Activated T-helper 1 cell treated with anti-CD3 and anti-CD28 coated beads, Interleukin-12 subunit alpha, Interleukin-12 subunit beta, Interleukin-2, Interleukin-4 antibody, amounts not matched to agents 30 ng/mL and 10 ng/mL and 1 ng/mL, durations not matched to agents 14 hours and 24 hours and 36 hours (primary cell): ENCODE data around the gene CASP7. TPM values are rescaled to one million over a fixed set of nuclear protein-coding genes. Genes with fewer than 3 reads are reported as not detected.

Experiments used
- DNase-seq: peaks from one replicate; pipeline ENCODE4 v3.0.0; 2021; ENCODE audit warnings: low spot score
- H3K27ac Mint-ChIP-seq: one replicate; pipeline ENCODE4 v1.8.0; 2021; ENCODE audit warnings: mild to moderate bottlenecking, mixed read lengths
- H3K27me3 Mint-ChIP-seq: one replicate; pipeline ENCODE4 v1.8.0; 2022; ENCODE audit warnings: mild to moderate bottlenecking, moderate library complexity, mixed read lengths; ENCODE audit not compliant: insufficient read depth
- H3K36me3 Mint-ChIP-seq: one replicate; pipeline ENCODE4 v1.8.0; 2021; ENCODE audit warnings: low read depth, mixed read lengths
- H3K4me1 Mint-ChIP-seq: one replicate; pipeline ENCODE4 v1.8.0; 2021; ENCODE audit warnings: low read depth, mixed read lengths
- H3K4me3 Mint-ChIP-seq: one replicate; pipeline ENCODE4 v1.8.0; 2021; ENCODE audit warnings: mild to moderate bottlenecking, moderate library complexity, mixed read lengths
- H3K9me3 Mint-ChIP-seq: one replicate; pipeline ENCODE4 v1.8.0; 2021; ENCODE audit warnings: mixed read lengths
- intact Hi-C: fragments of 100-400 bp; cut with micrococcal nuclease; formaldehyde crosslinking; loops from one replicate; pipeline ENCODE4 v1.15.1; 2024
- total RNA-seq: library from RNA; stranded (reverse); gene quantifications from 2 replicates; pipeline ENCODE4 v1.2.3, GENCODE V29; 2022

The CASP7 gene
- total RNA-seq, 1 donor from 2014 or later: 25.1 TPM

DNA sequence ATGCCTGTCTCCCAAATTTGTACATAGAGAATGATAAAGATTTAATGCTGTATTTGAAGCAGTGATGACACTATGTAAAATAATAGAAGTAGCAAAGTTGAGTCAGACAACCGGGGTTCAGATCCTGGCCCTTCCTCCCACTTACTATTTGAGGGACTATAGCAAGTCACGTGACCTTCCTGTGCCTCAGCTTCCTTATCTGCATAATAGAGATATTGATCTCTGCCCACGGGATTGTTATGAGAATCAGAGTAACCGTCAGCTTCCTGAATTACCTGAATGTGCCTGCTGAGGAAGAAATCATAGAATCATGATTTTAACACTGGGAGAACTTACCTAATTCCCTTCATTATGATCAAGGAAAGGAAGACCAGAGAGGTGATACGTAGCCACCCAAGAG is 26.9 kb downstream of the CASP7 start:
- Mint-ChIP-seq H3K27me3 (no peaks in the 10 kb centered on the region), H3K36me3 (peaks cover 21% of the 10 kb centered on the region), H3K27ac (no peak overlapping the region), H3K9me3 (no peaks in the 10 kb centered on the region), H3K4me3 (no peak overlapping the region), H3K4me1 (peaks cover 35% of the 10 kb centered on the region)
- DNase-seq: no peak
- intact Hi-C loops: loop anchor here (2.0 kb wide), 1 partner anchor 24 kb away; no protein-coding TSS in a partner anchor

DNA sequence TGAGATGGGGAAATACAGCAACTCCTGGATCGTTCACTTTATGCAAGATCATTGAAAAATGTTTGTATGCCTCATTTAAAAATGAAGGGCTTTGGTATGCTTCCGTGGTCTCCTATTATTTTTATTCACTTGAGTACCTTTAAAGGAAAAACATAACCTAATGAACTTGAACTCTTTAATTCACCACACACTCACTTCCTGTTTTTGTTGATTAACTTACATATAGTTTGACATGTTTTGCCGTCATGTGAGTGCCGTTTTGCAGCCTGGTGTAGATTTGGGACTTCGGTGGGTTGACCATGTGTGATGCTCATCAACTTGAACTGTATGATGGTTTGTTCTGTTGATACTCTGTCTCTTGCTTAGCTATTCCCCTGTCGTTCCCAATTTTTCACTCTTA is 28.9 kb downstream of the CASP7 start:
- no peaks in the 10 kb centered on the region for H3K27me3 Mint-ChIP-seq
- no peak for DNase-seq
- no peaks in the 10 kb centered on the region for H3K9me3 Mint-ChIP-seq
- H3K27ac Mint-ChIP-seq: peak overlapping the region; percentile 64
- peaks cover 14% of the 10 kb centered on the region for H3K36me3 Mint-ChIP-seq
- no peak overlapping the region for H3K4me3 Mint-ChIP-seq
- H3K4me1 Mint-ChIP-seq: peaks cover 35% of the 10 kb centered on the region
- intact Hi-C loops: no loop called here

DNA sequence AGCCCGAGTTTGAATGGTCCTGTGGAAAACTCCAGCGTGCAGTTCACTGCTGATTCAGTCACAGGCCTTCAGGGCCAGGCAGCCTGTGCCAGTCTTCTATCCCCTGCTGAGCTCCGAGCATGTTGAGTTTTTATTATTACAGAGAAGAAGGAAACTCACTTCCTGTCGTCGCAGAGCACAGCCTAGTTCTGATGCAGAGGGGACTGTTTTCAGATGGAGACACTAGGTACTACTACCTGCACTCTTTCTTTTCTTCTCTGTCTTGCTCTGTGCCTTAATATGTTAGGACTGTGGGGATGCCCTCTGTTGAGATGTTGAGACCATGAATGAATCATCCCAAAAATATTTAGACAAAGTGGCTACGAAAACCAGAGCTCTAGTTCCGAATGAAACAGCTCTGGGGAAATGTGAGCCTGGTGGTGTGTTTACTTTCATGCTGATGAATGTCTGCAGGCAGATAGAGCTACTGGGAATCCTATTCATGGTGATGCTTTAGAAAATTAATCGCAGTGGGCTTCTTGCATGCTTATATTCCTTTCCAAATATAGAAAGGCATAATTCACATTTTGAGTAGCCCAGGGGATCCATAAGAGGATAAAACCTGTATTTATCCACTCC is 29.6 kb downstream of the CASP7 start:
- no peaks in the 10 kb centered on the region for H3K9me3 Mint-ChIP-seq
- H3K36me3 Mint-ChIP-seq: peaks cover 17% of the 10 kb centered on the region
- peaks cover 35% of the 10 kb centered on the region for H3K4me1 Mint-ChIP-seq
- H3K27me3 Mint-ChIP-seq: no peaks in the 10 kb centered on the region
- H3K4me3 Mint-ChIP-seq: no peak overlapping the region
- intact Hi-C loops: no loop called here
- no peak for DNase-seq
- H3K27ac Mint-ChIP-seq: no peak overlapping the region

DNA sequence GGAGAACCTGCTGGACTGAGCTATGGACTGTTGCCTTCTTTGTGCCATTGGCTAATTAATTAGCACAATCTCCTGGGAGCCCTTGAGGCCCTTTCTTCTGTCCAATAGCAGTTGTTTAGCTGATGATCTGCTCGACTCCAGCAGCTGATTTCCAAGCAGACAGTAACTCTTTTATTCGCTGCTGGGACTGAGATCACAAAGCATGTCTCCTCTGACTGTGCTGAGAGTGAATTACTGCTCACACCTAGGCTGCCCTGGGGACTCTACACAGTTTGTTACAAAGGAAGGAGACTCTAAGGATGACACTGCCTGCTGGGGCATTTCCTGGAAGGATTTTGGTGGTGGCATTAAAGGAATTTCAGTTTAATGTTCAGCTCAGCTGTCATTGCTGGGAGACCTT is 31.4 kb downstream of the CASP7 start:
- Mint-ChIP-seq H3K4me3 (no peak overlapping the region), H3K27ac (no peak overlapping the region), H3K4me1 (peaks cover 33% of the 10 kb centered on the region), H3K36me3 (peaks cover 23% of the 10 kb centered on the region), H3K27me3 (no peaks in the 10 kb centered on the region), H3K9me3 (peaks cover 3% of the 10 kb centered on the region)
- no peak for DNase-seq
- intact Hi-C loops: no loop called here

DNA sequence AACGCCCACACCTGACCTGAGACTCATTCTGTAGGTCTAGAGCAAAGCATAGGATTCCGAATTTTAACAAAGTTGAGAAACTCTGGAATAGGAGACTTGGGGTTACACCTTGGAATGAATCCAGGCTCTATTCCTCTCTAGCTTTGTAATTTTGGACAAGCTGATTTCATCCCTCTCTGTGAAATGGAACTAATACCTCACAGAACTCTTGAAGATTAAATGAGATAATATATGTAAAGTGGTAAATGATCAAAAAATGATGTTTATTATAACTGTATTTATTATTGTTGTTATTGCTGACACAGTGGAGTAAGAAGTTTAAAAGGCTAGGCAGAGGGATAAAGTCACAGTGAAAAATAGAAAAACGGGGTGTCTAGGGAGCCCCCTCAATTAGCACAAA is 32.3 kb downstream of the CASP7 start:
- Mint-ChIP-seq H3K4me1 (peaks cover 24% of the 10 kb centered on the region), H3K4me3 (no peak overlapping the region), H3K27ac (no peak overlapping the region), H3K27me3 (no peaks in the 10 kb centered on the region), H3K36me3 (peaks cover 25% of the 10 kb centered on the region), H3K9me3 (peaks cover 3% of the 10 kb centered on the region)
- intact Hi-C loops: no loop called here
- no peak for DNase-seq

DNA sequence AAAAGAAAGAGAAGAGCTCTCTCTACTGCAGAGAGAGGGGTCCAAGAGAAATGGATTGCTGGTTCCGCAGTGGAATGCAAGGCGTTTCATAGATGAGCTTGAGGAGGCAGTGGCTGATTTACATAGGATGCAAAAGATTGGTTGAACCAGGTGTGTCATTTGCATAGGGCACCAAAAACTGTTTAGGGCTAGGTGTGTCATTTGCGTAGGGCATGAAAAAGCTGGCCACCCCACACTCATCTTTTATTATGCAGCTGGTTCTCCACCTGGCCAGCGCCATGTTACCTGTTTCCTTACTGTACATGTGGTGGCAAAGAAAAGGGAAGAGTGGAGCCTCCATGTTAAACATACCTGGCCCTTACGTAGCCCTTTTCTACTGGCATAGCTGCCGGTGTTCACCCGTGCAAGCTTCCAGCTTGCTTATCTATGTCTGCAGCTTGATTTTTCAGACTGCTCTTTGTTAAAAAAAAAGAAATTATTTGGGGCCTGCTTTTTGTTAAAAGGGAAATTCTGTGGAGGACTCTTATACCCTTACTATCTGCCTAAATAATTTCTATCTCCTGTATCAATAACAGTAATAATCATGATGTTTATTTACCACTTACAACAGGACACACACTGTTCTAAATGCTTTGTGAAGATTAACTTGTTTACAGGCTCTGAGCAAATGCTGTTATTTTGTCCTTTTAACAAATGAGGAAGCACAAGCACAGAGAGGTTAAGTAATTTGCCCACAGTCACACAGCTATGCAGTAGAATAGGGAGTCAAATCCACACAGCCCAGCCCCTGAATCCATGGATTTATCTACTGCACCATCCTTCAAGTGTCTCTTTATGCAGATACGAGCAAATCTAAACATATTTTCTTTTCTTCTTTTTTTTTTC is 33.3 kb downstream of the CASP7 start:
- DNase-seq: no peak
- intact Hi-C loops: no loop called here
- H3K36me3 Mint-ChIP-seq: peaks cover 27% of the 10 kb centered on the region
- no peak overlapping the region for H3K27ac Mint-ChIP-seq
- H3K9me3 Mint-ChIP-seq: peaks cover 3% of the 10 kb centered on the region
- H3K4me3 Mint-ChIP-seq: no peak overlapping the region
- H3K4me1 Mint-ChIP-seq: peaks cover 19% of the 10 kb centered on the region
- H3K27me3 Mint-ChIP-seq: no peaks in the 10 kb centered on the region

DNA sequence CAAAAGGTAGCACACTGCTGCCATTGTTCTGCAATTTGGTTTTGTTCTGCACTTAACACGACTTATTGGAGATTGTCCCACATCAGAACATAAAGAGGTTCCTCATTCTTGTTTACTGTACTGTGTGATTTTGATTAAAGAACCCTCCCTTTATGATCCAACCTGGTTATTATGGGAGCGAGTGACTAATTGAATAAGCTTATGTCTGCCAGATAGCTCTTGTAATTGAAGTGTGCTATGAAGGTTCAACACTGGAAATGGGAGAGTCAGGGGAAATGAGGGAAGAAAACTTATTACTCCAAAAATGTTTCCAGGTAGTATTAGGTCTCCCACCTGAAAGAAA is 33.9 kb downstream of the CASP7 start:
- intact Hi-C loops: no loop called here
- Mint-ChIP-seq H3K36me3 (peaks cover 28% of the 10 kb centered on the region), H3K27ac (no peak overlapping the region), H3K9me3 (peaks cover 3% of the 10 kb centered on the region), H3K27me3 (no peaks in the 10 kb centered on the region), H3K4me3 (no peak overlapping the region), H3K4me1 (peaks cover 17% of the 10 kb centered on the region)
- DNase-seq: no peak

DNA sequence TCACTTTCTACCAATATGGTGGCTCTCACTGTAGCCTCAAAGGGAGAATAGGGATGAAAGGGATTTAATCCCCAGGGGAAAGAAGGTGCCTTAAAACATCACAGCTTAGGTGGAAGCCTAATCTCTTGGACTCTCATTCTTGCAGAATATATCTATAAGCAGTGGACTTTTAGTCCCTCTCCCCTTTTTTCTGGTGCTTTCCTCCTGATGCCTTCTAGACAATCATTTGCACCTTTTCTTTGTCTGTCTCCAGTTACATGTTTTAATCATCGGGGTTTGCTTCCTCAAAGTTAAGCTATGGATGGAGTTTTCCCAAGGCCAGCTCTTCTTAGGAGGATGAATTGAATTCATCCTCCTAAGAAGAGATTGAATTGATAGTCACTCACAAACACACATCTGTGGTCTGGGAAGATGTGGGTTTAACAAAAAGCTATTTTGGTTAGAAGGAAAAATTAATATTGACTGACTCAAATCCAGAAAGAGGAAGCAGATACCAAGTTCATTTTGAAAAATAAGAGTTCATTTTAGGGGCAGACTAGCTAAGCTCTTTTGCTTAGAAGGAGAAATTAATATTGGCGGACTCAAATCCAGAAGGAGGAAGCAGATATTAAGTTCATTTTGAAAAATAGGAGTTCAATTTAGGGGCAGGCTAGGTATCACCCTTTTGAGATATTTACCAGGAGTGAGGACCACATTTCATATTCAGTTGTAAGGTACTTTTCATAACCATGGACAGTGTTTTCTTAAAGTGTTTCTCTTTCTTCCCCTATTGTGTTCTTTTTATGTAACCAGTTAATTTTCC is 36.6 kb downstream of the CASP7 start:
- intact Hi-C loops: no loop called here
- no peaks in the 10 kb centered on the region for H3K4me1 Mint-ChIP-seq
- no peaks in the 10 kb centered on the region for H3K27me3 Mint-ChIP-seq
- no peak overlapping the region for H3K4me3 Mint-ChIP-seq
- H3K36me3 Mint-ChIP-seq: peaks cover 38% of the 10 kb centered on the region
- no peak overlapping the region for H3K27ac Mint-ChIP-seq
- DNase-seq: no peak
- H3K9me3 Mint-ChIP-seq: peaks cover 3% of the 10 kb centered on the region

DNA sequence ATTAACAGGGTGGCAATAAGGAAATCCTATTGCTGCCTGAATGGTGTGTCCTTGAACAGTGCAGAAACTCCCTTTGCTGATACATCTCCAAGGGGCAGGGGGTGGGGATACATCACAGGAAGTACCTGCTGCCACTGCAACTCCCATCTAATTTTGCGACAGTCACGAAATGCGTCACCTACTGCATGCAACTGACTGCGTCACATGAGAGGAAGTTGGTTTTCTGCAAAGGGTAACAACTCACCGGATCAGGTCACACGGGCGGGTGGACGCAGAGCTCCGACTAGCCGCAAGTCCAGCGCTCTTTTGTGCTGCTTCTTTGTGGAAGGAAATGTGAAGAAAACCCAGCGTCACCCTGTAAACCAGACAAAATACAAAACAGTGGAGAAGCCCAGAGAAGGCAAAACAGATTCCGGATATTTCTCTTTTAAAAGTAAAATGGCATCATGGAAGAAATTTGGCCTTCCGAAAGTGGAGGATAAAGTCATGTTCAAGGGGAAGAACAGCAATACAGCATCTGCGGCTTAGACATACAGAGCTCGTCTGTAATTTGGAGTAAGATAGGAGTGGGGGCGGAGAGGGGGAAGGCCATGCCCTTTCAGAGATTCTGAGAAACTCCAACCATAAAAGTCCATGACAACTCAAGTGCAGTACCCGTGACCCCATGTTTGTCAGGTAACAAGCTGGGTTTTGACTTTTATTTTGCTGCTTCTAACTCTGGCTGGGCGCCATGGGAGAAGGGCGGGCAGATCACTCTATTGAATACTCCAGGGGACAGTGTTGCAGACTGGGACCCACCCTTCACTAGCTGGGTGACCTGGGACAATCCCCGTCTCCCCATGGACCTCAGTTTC is 39.5 kb downstream of the CASP7 start:
- Mint-ChIP-seq H3K9me3 (peaks cover 3% of the 10 kb centered on the region), H3K27me3 (no peaks in the 10 kb centered on the region), H3K27ac (peak overlapping the region; percentile 23), H3K4me1 (no peaks in the 10 kb centered on the region), H3K36me3 (peaks cover 45% of the 10 kb centered on the region), H3K4me3 (no peak overlapping the region)
- intact Hi-C loops: no loop called here
- DNase-seq: no peak

DNA sequence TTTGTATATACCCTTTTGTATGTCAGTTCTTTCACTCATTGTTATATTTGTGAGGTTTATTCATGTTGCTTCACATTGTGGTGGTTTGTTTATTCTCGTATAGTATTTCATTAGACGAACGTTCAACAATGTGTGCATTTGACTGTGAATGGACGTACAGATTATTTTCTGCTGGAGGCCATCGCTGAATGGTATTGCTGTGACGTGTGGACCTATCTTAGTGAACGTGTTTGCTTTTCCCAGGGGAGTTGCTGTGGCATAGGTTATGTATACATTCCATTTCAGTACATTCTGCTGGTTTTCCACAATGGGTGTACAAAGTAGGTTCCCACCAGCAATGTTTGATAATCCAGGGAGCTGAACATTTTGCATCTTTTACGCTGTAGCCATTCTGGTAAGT is 40.7 kb downstream of the CASP7 start:
- no peak for DNase-seq
- Mint-ChIP-seq H3K27me3 (no peaks in the 10 kb centered on the region), H3K4me3 (no peak overlapping the region), H3K27ac (no peak overlapping the region), H3K9me3 (peaks cover 3% of the 10 kb centered on the region), H3K4me1 (no peaks in the 10 kb centered on the region), H3K36me3 (peaks cover 51% of the 10 kb centered on the region)
- intact Hi-C loops: no loop called here

DNA sequence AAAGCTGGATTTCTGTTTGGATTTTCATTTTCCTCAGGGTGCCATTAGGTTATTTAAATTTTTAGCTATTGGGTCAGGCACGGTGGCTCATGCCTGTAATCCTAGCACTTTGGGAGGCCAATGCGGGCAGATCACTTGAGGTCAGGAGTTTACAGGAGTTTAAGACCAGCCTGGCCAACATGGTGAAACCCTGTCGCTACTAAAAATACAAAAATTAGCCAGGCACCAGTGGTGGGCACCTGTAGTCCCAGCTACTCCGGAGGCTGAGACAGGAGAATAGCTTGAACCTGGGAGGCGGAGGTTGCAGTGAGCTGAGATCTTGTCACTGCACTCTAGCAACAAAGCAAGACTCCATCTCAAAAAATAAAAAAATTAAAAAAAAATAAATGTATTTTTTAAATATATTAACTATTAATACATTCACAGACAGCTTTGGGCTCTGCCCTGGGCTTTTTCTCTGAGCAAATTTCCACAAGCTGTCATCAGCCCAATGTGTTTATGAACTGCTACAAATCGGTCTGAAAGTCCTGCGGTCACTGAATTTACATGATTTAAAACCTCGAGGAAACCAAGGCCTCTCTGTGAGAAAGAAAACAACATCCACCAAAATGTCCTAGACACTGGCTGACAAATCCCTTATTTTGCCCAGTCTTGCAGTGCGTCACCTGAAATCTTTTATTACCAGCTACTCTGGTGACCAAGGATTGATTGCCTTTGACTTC is 52.6 kb downstream of the CASP7 start:
- Mint-ChIP-seq H3K27me3 (peaks cover under 1% of the 10 kb centered on the region), H3K9me3 (no peaks in the 10 kb centered on the region), H3K36me3 (peaks cover 28% of the 10 kb centered on the region), H3K27ac (no peak overlapping the region), H3K4me1 (no peaks in the 10 kb centered on the region), H3K4me3 (no peak overlapping the region)
- DNase-seq: no peak
- intact Hi-C loops: no loop called here

DNA sequence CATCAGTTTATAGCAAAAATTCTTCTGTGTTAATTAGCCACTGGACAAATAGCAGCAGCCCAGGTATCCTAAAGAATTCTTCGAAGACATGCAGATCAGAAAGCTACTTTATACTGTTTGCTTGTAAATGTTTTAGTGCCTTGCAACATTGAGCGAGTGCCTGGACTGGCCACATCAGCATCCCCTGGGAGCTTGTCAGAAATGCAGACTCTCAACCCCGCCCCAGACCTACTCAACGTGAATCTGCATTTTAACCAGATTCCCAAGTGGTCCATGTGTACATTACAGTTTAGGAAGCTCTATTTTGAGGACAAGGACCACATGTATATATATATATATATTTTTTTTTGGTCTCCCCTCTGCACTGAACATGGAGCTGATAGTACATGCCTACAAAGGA is 53.3 kb downstream of the CASP7 start:
- H3K27me3 Mint-ChIP-seq: peaks cover 2% of the 10 kb centered on the region
- DNase-seq: no peak
- H3K27ac Mint-ChIP-seq: no peak overlapping the region
- peaks cover 25% of the 10 kb centered on the region for H3K36me3 Mint-ChIP-seq
- no peaks in the 10 kb centered on the region for H3K9me3 Mint-ChIP-seq
- H3K4me1 Mint-ChIP-seq: no peaks in the 10 kb centered on the region
- no peak overlapping the region for H3K4me3 Mint-ChIP-seq
- intact Hi-C loops: no loop called here
